GM23248 (cell line): ENCODE measurements around the gene ATG7.

ENCODE experiments used
- EZH2 ChIP-seq: fragments of 200-600 bp; sonication (generic); IDR thresholded peaks from 2 replicates; pipeline ENCODE4 v1.6.1; 2018; ENCODE audit warnings: antibody characterized with exemption, mild to moderate bottlenecking; ENCODE audit not compliant: insufficient read depth, poor library complexity, severe bottlenecking
- EZH2phosphoT487 ChIP-seq: fragments of 200-600 bp; sonication (generic); IDR thresholded peaks from 2 replicates; pipeline ENCODE4 v1.6.1; 2018; ENCODE audit warnings: antibody characterized with exemption, moderate library complexity, mild to moderate bottlenecking, low read depth; ENCODE audit not compliant: insufficient read depth

DNA sequence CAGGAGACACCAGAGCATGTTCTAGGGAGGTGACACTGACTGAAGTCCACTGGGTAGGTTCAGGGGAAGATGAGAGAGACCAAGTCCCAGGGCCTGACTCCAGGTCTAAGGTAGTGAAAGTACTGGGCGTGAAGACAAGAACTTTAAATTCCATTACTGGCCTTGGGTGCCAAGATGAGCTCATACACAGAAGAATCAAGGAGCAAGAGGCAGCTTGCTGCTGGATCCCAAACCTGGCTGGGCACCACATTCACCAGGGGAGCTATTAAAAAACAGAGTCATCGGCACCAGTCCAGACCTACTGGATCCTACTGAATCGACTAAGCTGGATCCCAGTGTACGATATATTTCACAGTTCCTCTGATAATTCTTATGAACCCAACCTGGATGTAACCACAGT, 42.1 kb upstream of the ATG7 start:
- TF ChIP-seq EZH2phosphoT487 (no peak), EZH2 (no peak)
